ENCODE results near the gene CAPN11. TPM values are rescaled to one million over a fixed set of nuclear protein-coding genes. Genes with fewer than 3 reads are reported as not detected.
A peak's percentile ranks its signal among the peaks of the same experiment; 100 is the strongest.

Gene CAPN11
- total and polyA plus RNA-seq, 8 donors = 0.15 to 0.19 (median 0.18) TPM; not detected in 5

- H3K4me1 ChIP-seq = peaks cover 0 to 40% (median 22%) of the 10 kb centered on the region in 4 donors
- H3K9me3 ChIP-seq = no peaks in the 10 kb centered on the region
- no peak overlapping the region for H3K4me3 ChIP-seq
- intact Hi-C loops (cut with DNase I; ENCODE audit: low total_unique reads) = loop anchor here (5.0 kb wide), 1 partner anchor 53 kb away; no protein-coding TSS in a partner anchor
- DNase-seq = no peak
- H3K27me3 ChIP-seq = no peaks in the 10 kb centered on the region
- TF ChIP-seq, protein P1, sequence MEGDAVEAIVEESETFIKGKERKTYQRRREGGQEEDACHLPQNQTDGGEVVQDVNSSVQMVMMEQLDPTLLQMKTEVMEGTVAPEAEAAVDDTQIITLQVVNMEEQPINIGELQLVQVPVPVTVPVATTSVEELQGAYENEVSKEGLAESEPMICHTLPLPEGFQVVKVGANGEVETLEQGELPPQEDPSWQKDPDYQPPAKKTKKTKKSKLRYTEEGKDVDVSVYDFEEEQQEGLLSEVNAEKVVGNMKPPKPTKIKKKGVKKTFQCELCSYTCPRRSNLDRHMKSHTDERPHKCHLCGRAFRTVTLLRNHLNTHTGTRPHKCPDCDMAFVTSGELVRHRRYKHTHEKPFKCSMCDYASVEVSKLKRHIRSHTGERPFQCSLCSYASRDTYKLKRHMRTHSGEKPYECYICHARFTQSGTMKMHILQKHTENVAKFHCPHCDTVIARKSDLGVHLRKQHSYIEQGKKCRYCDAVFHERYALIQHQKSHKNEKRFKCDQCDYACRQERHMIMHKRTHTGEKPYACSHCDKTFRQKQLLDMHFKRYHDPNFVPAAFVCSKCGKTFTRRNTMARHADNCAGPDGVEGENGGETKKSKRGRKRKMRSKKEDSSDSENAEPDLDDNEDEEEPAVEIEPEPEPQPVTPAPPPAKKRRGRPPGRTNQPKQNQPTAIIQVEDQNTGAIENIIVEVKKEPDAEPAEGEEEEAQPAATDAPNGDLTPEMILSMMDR (IDR thresholded peaks at IDR 0.05) = no peak
- TF ChIP-seq POLR2A (IDR thresholded peaks at IDR 0.05) (no peak), EP300 (IDR thresholded peaks at IDR 0.05) (no peak), POLR2AphosphoS5 (IDR thresholded peaks at IDR 0.05) (no peak)
- H3K27ac ChIP-seq = no peak overlapping the region
- WGBS, 5 donors = 41 to 73% (median 62%) methylated on average over 3 of the region's 3 CpGs
- peaks cover 28 to 75% (median 63%) of the 10 kb centered on the region in 4 donors for H3K36me3 ChIP-seq
These were observed 8.2 kb upstream of the CAPN11 start for GRCh38 chr6:44150317-44150917.

DNA sequence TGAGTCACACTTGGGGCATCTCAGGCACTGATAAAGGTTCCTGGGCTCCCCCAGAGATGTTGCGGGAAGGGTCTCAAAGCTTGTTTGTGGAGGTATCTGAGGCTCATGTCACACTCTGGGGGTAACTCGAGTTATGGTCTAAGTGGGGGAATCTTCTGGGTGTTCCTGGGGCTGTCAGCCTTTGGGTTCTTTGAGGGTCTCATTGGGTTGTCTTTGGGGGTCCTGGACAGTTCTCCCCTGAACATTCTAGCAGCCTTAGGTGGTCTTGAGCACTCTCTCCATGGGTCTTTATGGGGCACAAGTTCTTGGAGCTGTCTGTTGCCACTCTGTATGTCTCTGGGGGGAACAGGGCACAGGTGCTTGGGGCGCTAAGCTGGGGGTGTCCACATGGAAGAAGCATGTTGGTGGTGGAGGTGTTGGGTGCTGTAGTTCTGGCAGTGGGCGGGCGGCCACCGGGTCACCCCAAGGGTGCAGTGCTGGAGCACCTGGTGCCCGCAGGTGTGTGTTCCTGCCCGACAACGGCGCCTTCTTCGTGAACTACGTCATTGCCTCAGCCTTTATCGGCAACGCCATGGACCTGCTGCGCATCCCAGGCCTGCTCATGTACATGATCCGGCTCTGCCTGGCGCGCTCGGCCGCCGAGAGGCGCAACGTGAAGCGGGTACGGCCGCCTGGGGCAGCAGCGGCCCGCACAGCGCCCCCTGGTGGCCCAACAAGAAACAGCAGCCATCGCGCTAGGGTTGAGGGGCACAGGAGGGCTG, 7.1 kb upstream of the CAPN11 start:
- H3K4me1 ChIP-seq = peaks cover 7 to 51% (median 26%) of the 10 kb centered on the region in 4 donors
- no peaks in the 10 kb centered on the region for H3K27me3 ChIP-seq
- no peaks in the 10 kb centered on the region for H3K9me3 ChIP-seq
- intact Hi-C loops (cut with DNase I; ENCODE audit: low total_unique reads) = loop anchor here (5.0 kb wide), 1 partner anchor 54 kb away; no protein-coding TSS in a partner anchor
- peaks cover 28 to 64% (median 53%) of the 10 kb centered on the region in 4 donors for H3K36me3 ChIP-seq
- no peak overlapping the region for H3K4me3 ChIP-seq
- no peak overlapping the region for H3K27ac ChIP-seq
- WGBS, 5 donors = 16 to 71% (median 20%) methylated on average over 6 to 31 of the region's 31 CpGs
- TF ChIP-seq POLR2A (IDR thresholded peaks at IDR 0.05) = no peak
- no peak for TF ChIP-seq EP300 (IDR thresholded peaks at IDR 0.05)
- TF ChIP-seq, protein P1 (IDR thresholded peaks at IDR 0.05) = peak in 6 of 7 experiments; percentile 92 to 100 (median 98)
- peak in 2 of 3 donors; percentile 19 to 89 for TF ChIP-seq POLR2AphosphoS5 (IDR thresholded peaks at IDR 0.05)
- DNase-seq = peak; percentile 86 to 92

- TF ChIP-seq EP300 (IDR thresholded peaks at IDR 0.05) = no peak
- TF ChIP-seq, protein P1 (IDR thresholded peaks at IDR 0.05) = peak in 2 of 7 experiments; percentile 0 to 60
- intact Hi-C loops (cut with DNase I; ENCODE audit: low total_unique reads) = loop anchor here (5.0 kb wide), 1 partner anchor 55 kb away; no protein-coding TSS in a partner anchor
- Histone ChIP-seq H3K36me3 (peaks cover 23 to 58% (median 47%) of the 10 kb centered on the region in 4 donors), H3K4me3 (no peak overlapping the region), H3K9me3 (no peaks in the 10 kb centered on the region), H3K27ac (no peak overlapping the region), H3K4me1 (peaks cover 13 to 55% (median 31%) of the 10 kb centered on the region in 4 donors), H3K27me3 (no peaks in the 10 kb centered on the region)
- no peak for DNase-seq
- 44 to 50% (median 49%) methylated on average over 8 of the region's 8 CpGs for WGBS, 5 donors
These were observed 6.5 kb upstream of the CAPN11 start for GRCh38 chr6:44152109-44152461.

DNA sequence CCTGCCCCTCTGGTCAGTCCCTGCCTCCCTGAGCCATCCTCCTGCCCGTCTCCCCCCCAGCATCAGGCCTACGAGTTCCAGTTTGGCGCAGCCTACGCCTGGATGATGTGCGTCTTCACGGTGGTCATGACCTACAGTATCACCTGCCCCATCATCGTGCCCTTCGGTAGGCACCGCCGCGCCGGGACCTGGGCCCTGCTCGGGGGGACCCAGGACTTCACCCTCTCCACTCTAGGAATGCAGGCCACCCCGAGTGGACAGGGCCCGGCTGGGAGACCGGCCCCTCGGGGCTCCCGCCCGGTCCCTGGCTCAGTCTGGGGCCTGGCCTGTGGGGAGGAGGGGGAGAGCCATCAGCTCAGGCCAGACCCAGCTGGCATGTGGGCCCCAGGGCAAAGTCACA, 6.1 kb upstream of the CAPN11 start:
- Histone ChIP-seq H3K4me3 (no peak overlapping the region), H3K36me3 (peaks cover 20 to 54% (median 43%) of the 10 kb centered on the region in 4 donors), H3K27me3 (no peaks in the 10 kb centered on the region), H3K4me1 (peaks cover 14 to 58% (median 34%) of the 10 kb centered on the region in 4 donors), H3K27ac (no peak overlapping the region), H3K9me3 (no peaks in the 10 kb centered on the region)
- no peak for DNase-seq
- no peak for TF ChIP-seq POLR2A (IDR thresholded peaks at IDR 0.05)
- intact Hi-C loops (cut with DNase I; ENCODE audit: low total_unique reads) = loop anchor here (5.0 kb wide), 1 partner anchor 55 kb away; no protein-coding TSS in a partner anchor
- WGBS, 5 donors = 87 to 96% (median 88%) methylated on average over 19 of the region's 19 CpGs

All from stomach (tissue), 9 donors.